AG09309 (cell line): ENCODE data around the gene IRF7.

Source experiments
- DNase-seq: peaks from one replicate; pipeline ENCODE4 v3.0.0-alpha.2; 2010; ENCODE audit warnings: low read depth
- H3K4me3 ChIP-seq: 2 replicates; pipeline ENCODE4 v1.5.1; 2011; ENCODE audit warnings: mild to moderate bottlenecking, low read depth, low read length, moderate library complexity; ENCODE audit not compliant: control insufficient read depth
- CTCF ChIP-seq: IDR thresholded peaks from 2 replicates; pipeline ENCODE4 v1.5.1; 2011; ENCODE audit warnings: mild to moderate bottlenecking, low read depth, low read length, inconsistent platforms; ENCODE audit not compliant: insufficient read depth, control insufficient read depth; ENCODE audit errors: missing control alignments

Gene IRF7

DNA sequence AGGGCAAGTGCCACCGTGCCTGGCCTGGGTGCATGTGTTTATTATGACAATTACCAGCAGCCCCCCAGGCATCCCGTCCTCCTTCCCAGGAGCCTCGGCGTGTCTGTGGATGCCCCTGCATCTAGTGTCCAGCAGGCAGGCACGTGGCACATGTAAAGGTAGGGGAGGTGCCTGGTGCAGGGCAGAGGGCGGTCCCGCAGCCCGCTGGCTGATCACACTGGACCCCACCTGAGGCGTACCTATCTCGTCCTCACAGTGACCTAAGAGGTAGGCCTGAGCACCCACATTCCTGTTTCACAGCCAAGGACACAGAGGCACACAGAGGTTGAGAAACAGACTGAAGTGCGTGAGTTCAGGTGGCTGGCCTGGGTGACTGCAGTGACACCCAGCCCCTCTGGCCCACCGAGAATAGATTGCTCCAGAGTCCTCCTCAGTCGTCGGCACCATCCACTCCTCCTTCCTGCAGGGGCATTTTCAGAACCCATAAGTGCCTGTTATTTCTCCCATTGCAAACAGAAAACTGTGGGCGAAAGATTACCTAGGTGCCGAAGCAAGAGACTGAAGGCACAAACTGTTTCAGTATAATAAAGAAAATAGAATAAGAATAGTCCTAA is 42.5 kb downstream of the IRF7 start:
- H3K4me3 ChIP-seq: no peak overlapping the region
- DNase-seq: no peak
- no peak for TF ChIP-seq CTCF

DNA sequence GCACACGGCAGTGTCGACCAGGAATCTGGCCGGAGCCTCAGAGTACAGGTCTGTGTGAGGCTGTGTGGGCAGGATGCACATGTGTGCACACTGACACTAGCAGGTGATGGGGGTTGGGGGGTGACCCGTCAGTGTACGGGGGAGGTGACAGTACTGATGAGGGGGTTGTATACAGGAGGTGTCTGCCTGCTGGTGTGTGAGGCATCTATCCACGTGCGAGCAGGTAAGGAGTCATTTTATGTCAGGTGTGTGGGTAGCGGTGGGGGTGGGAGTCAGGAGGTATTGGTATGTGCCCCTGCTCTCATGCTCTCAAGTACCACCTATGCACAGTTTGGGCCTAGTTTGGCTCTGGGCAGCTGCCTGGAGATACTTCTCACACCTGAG is 44.0 kb downstream of the IRF7 start:
- TF ChIP-seq CTCF: no peak
- no peak for DNase-seq
- no peak overlapping the region for H3K4me3 ChIP-seq

GRCh38 chr11:569158-569885 is 46.4 kb downstream of the IRF7 start:
- peak overlapping the region; percentile 69 for H3K4me3 ChIP-seq

DNA sequence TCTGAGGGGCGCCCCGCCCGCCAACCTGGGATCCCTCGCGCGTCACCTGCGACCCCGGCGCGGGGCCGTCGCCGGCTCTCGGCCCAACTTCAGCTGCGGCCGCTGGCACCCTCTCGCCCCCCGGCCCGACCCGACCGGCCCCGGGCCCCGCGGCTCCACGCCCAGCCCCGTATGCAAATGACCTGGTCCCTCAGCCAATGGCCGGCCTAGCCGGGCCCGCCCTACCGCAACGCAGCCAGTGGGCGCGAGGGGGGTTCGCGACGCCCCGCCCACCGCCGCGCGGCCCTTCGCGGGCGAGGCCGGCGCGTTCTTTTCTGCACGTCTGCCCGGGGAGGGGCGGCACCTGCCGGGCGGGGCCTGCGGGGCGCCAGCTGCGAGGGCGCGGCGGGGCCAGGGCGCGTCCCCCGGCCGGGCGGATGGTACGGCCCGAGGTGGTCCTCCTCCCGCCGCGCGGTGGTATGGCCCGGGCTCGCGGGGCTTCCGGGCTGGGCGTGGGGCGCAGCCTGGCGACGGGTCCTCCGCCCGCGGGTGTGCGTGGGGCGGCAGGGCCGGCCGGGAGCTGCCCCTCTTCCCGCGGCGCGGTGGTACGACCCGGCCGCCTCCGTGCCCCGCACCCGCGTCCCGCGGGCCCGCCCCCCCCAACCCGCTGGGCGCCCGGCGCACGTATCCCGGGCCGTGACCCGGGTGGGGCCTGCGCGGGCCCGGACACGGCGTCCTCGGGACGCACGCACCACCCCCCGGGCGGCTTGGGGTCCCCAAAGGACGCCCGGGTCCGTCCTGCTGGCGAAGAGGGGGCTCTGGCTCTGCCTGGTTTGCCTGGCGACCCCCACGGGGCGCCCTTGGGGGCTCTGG is 47.2 kb downstream of the IRF7 start:
- peak; percentile 71 for DNase-seq
- no peak for TF ChIP-seq CTCF
- peak overlapping the region; percentile 69 for H3K4me3 ChIP-seq

More at GRCh38 chr11:569158-569885, 46.4 kb downstream of the IRF7 start:
- DNase-seq: no peak
- TF ChIP-seq CTCF: no peak

GRCh38 chr11:567629-568292 is 48.0 kb downstream of the IRF7 start:
- TF ChIP-seq CTCF: no peak
- DNase-seq: no peak
- peak overlapping the region; percentile 67 for H3K4me3 ChIP-seq

DNA sequence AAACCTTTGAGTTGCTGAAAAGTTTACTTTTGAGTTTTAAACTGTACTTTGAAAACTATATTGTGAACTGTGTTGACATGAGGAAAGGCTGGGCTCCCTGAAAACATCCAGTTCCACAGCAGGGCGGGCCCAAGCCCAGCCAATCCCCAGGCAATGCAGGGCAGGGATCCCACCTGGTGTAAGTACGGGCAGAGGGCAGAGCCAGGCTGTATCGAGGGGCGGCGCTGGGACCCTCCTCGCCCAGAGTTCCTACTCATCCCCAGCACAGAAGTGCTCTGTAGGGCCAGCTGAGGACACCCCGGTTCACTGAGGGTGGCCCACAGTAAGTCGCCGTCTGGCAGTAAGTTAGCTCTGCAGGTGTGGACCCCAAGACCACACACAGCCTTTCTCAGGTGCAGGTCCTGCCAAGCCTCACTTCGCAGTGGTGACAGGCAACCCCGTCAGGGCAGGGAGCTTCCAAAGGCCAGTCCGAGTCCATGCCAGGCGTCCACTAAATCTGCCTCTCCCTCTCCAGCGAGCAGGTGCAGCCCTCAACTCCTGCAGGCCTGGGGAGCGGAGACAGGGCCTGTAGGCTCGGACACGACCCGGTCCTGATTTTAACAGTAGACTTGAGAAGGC is 48.6 kb downstream of the IRF7 start:
- no peak for TF ChIP-seq CTCF
- peak overlapping the region; percentile 67 for H3K4me3 ChIP-seq
- DNase-seq: no peak
